ENCODE results near the gene GFOD1.
A peak's percentile ranks its signal among the peaks of the same experiment; 100 is the strongest.

DNA sequence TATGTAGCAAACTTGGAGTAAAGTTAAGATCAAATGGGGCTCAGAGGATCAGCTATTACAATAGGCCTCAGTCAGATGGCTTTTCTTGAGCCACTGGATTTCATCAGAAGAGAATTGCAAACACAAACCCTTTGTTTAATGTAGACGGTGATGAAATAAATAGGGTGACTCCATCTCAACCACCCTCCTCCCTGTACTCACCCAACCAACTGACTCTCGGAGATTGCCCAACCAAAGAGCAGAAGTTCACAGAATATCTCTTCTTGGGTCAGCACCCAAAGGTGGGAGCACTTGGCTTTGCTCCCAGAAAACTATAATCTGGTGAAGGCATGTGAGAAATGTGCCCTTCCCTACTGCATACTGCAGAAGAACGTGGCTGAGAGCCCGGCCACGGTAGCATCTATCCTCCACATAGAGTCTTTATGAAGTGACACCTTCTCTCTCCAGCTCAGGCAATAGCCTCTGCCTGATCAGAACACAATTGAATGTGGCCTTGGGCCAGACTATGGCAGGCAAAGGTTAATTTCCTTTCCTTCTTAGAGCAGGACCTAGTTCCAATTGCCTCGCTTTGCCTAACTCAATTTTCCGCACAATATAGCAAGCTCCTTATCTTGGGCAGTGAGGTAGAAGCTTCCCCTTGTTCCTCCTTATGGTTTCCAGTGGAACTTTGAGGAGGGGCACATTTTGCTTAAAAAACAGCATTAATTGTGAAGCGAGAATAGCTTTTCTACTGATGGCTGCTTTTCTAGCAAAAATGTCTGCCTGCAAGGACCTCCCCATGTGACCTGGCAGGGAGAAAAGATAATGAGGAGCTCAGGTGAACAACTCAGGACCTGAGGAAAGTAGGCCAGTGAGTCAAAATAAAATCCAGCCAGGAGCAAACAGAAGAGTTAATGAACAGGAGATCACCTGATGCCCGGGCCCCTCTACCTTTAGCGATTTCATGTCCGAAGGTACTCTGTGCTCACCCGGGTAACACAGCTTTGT lies 79.4 kb downstream of the GFOD1 start:
- no peak for TF ChIP-seq CTCF (IDR thresholded peaks at IDR 0.05)
- peak in 2 of 4 donors; percentile 10 to 36 for TF ChIP-seq POLR2AphosphoS5 (IDR thresholded peaks at IDR 0.05)
- no peak for TF ChIP-seq POLR2A (IDR thresholded peaks at IDR 0.05)
- TF ChIP-seq EP300 (IDR thresholded peaks at IDR 0.05), result no peak

All from sigmoid colon (tissue), 4 donors.